ENCODE results near the gene GPRIN2. TPM values are rescaled to one million over a fixed set of nuclear protein-coding genes. Genes with fewer than 3 reads are reported as not detected.
"Not testable (repeated sequence)": the region's sequence is repeated elsewhere in the genome, so short reads cannot be mapped to it uniquely, and the experiment has no call there.

GPRIN2 gene
- polyA plus RNA-seq, 3 donors: not detected

DNA sequence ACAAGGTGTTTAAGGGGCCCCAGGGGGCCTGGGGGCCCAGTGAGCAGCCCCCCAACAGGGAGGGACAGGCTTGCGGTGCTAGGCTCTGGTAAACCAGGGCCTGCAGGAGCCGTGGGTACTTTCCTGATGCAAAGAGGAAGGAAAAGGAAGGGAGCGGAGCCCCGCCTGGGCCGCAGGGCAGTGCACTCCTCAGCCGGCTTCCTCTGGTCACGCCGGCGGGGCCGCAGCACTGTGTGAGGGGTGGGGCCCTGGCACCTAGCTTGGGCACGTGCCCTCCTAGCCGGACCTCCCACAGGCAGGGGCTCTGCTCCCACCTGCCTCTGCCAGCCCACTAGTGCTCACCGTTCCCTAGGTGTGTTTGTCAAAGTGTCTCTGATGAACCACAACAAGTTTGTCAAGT, 28.8 kb upstream of the GPRIN2 start:
- H3K4me2 ChIP-seq (replicated peaks; ENCODE audit: extremely low read depth, low read length, poor library complexity, severe bottlenecking); H3K27ac Mint-ChIP-seq; H3K27ac ChIP-seq (ENCODE audit: low read depth in 1 of 2, low read length in 2 of 2); H3K4me3 ChIP-seq (replicated peaks in 1 of 3; ENCODE audit: low read depth in 2 of 3, low read length in 3 of 3); H3K4me1 Mint-ChIP-seq; H3K27me3 Mint-ChIP-seq (ENCODE audit: low read depth in 3 of 3); H3K9me3 Mint-ChIP-seq; H3K4me1 ChIP-seq (ENCODE audit: control insufficient read depth in 1 of 2, insufficient read depth in 2 of 2, low read length in 2 of 2); H4K20me1 ChIP-seq (ENCODE audit: insufficient read depth, low read length); H3K36me3 ChIP-seq (replicated peaks in 1 of 2; ENCODE audit: control insufficient read depth in 1 of 2, insufficient read depth in 2 of 2, low read length in 2 of 2); H3K9ac ChIP-seq (ENCODE audit: insufficient read depth, low read length, poor library complexity, severe bottlenecking); H3K9me3 ChIP-seq (replicated peaks in 1 of 2; ENCODE audit: control insufficient read depth in 1 of 2, insufficient read depth in 1 of 2, low read length in 2 of 2); H3K4me3 Mint-ChIP-seq; H3K79me2 ChIP-seq (ENCODE audit: insufficient read depth, low read length); H3K27me3 ChIP-seq (ENCODE audit: control insufficient read depth in 2 of 2, insufficient read depth in 2 of 2, low read length in 2 of 2); intact Hi-C loops (cut with micrococcal nuclease); H3K36me3 Mint-ChIP-seq; DNase-seq; H2AFZ ChIP-seq (ENCODE audit: insufficient read depth, low read depth, low read length, poor library complexity, severe bottlenecking): not testable (repeated sequence)
- WGBS (ENCODE audit: insufficient coverage): no CpG with 5 or more reads among the region's 13 CpGs

DNA sequence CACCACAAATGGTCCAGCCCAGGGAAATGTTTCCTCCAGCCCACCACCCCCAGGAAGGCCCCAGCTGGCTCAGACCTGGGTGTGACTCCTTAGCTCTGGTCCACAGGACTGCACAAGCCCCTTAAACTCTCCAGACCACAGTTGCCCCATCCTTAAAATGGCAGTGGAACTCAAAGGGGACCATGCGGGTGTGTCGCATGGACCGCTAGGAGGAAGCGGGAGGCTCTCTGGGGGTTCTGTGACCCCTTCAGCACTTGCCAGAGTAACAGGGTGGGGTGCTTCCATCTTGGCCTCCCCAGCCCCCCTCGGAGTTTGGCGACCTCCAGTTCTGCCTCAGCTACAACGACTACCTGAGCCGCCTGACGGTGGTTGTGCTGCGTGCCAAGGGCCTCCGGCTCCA, 27.7 kb upstream of the GPRIN2 start:
- WGBS (ENCODE audit: insufficient coverage): no CpG with 5 or more reads among the region's 11 CpGs
- H3K9ac ChIP-seq (ENCODE audit: insufficient read depth, low read length, poor library complexity, severe bottlenecking); H2AFZ ChIP-seq (ENCODE audit: insufficient read depth, low read depth, low read length, poor library complexity, severe bottlenecking); H3K27ac Mint-ChIP-seq; H3K27me3 ChIP-seq (ENCODE audit: control insufficient read depth in 2 of 2, insufficient read depth in 2 of 2, low read length in 2 of 2); H3K36me3 ChIP-seq (replicated peaks in 1 of 2; ENCODE audit: control insufficient read depth in 1 of 2, insufficient read depth in 2 of 2, low read length in 2 of 2); H3K4me2 ChIP-seq (replicated peaks; ENCODE audit: extremely low read depth, low read length, poor library complexity, severe bottlenecking); H3K36me3 Mint-ChIP-seq; H3K4me1 Mint-ChIP-seq; H3K27me3 Mint-ChIP-seq (ENCODE audit: low read depth in 3 of 3); H4K20me1 ChIP-seq (ENCODE audit: insufficient read depth, low read length); intact Hi-C loops (cut with micrococcal nuclease); H3K79me2 ChIP-seq (ENCODE audit: insufficient read depth, low read length); H3K9me3 Mint-ChIP-seq; H3K27ac ChIP-seq (ENCODE audit: low read depth in 1 of 2, low read length in 2 of 2); H3K4me1 ChIP-seq (ENCODE audit: control insufficient read depth in 1 of 2, insufficient read depth in 2 of 2, low read length in 2 of 2); H3K9me3 ChIP-seq (replicated peaks in 1 of 2; ENCODE audit: control insufficient read depth in 1 of 2, insufficient read depth in 1 of 2, low read length in 2 of 2); H3K4me3 ChIP-seq (replicated peaks in 1 of 3; ENCODE audit: low read depth in 2 of 3, low read length in 3 of 3); H3K4me3 Mint-ChIP-seq: not testable (repeated sequence)
- peak in 1 of 3 donors; percentile 1 for DNase-seq

- H4K20me1 ChIP-seq (ENCODE audit: insufficient read depth, low read length); H3K4me1 Mint-ChIP-seq; DNase-seq; H3K4me3 ChIP-seq (replicated peaks in 1 of 3; ENCODE audit: low read depth in 2 of 3, low read length in 3 of 3); H3K4me2 ChIP-seq (replicated peaks; ENCODE audit: extremely low read depth, low read length, poor library complexity, severe bottlenecking); H3K9ac ChIP-seq (ENCODE audit: insufficient read depth, low read length, poor library complexity, severe bottlenecking); H3K27ac ChIP-seq (ENCODE audit: low read depth in 1 of 2, low read length in 2 of 2); H3K9me3 Mint-ChIP-seq; H3K36me3 ChIP-seq (replicated peaks in 1 of 2; ENCODE audit: control insufficient read depth in 1 of 2, insufficient read depth in 2 of 2, low read length in 2 of 2); H3K4me3 Mint-ChIP-seq; H3K36me3 Mint-ChIP-seq; H3K79me2 ChIP-seq (ENCODE audit: insufficient read depth, low read length); H3K27me3 ChIP-seq (ENCODE audit: control insufficient read depth in 2 of 2, insufficient read depth in 2 of 2, low read length in 2 of 2); H3K9me3 ChIP-seq (replicated peaks in 1 of 2; ENCODE audit: control insufficient read depth in 1 of 2, insufficient read depth in 1 of 2, low read length in 2 of 2); H3K4me1 ChIP-seq (ENCODE audit: control insufficient read depth in 1 of 2, insufficient read depth in 2 of 2, low read length in 2 of 2); H3K27me3 Mint-ChIP-seq (ENCODE audit: low read depth in 3 of 3); intact Hi-C loops (cut with micrococcal nuclease); H2AFZ ChIP-seq (ENCODE audit: insufficient read depth, low read depth, low read length, poor library complexity, severe bottlenecking); H3K27ac Mint-ChIP-seq: not testable (repeated sequence)
- WGBS (ENCODE audit: insufficient coverage): no CpG with 5 or more reads among the region's 11 CpGs
Observed at GRCh38 chr10:46582568-46582967, 26.1 kb upstream of the GPRIN2 start.

DNA sequence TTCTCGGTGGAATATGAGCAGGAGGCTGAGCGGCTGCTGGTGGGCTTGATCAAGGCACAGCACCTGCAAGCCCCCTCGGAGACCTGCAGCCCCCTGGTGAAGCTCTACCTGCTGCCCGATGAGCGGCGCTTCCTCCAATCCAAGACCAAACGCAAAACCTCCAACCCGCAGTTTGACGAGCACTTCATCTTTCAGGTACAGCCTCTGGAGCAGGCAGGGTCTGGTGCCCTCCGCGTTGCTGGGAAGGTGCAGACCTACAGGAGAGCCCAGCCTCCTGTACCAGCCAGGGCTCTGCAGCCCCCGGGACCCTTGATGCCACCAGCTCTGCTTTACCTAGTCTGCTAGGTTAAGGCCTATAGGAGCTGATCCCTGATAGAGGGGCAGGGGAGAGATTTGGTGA, 25.5 kb upstream of the GPRIN2 start:
- H3K9ac ChIP-seq (ENCODE audit: insufficient read depth, low read length, poor library complexity, severe bottlenecking); H3K36me3 Mint-ChIP-seq; H3K36me3 ChIP-seq (replicated peaks in 1 of 2; ENCODE audit: control insufficient read depth in 1 of 2, insufficient read depth in 2 of 2, low read length in 2 of 2); H3K4me3 Mint-ChIP-seq; H3K9me3 ChIP-seq (replicated peaks in 1 of 2; ENCODE audit: control insufficient read depth in 1 of 2, insufficient read depth in 1 of 2, low read length in 2 of 2); H3K27ac Mint-ChIP-seq; H3K4me2 ChIP-seq (replicated peaks; ENCODE audit: extremely low read depth, low read length, poor library complexity, severe bottlenecking); H2AFZ ChIP-seq (ENCODE audit: insufficient read depth, low read depth, low read length, poor library complexity, severe bottlenecking); H3K9me3 Mint-ChIP-seq; intact Hi-C loops (cut with micrococcal nuclease); H3K27me3 Mint-ChIP-seq (ENCODE audit: low read depth in 3 of 3); H3K27me3 ChIP-seq (ENCODE audit: control insufficient read depth in 2 of 2, insufficient read depth in 2 of 2, low read length in 2 of 2); H3K4me3 ChIP-seq (replicated peaks in 1 of 3; ENCODE audit: low read depth in 2 of 3, low read length in 3 of 3); H4K20me1 ChIP-seq (ENCODE audit: insufficient read depth, low read length); H3K27ac ChIP-seq (ENCODE audit: low read depth in 1 of 2, low read length in 2 of 2); H3K79me2 ChIP-seq (ENCODE audit: insufficient read depth, low read length); DNase-seq; H3K4me1 Mint-ChIP-seq; H3K4me1 ChIP-seq (ENCODE audit: control insufficient read depth in 1 of 2, insufficient read depth in 2 of 2, low read length in 2 of 2): not testable (repeated sequence)
- WGBS (ENCODE audit: insufficient coverage): no CpG with 5 or more reads among the region's 12 CpGs
